HTR-8/SVneo (cell line): ENCODE measurements around the gene IGFBP5.

Experiments used
- DNase-seq: peaks from one replicate; pipeline ENCODE4 v3.0.0; 2011; ENCODE audit warnings: low spot score, mixed read lengths; ENCODE audit not compliant: insufficient read length
- FAIRE-seq: peaks from 2 replicates; lab custom pipeline; 2011; peaks lifted over from hg19 to GRCh38; lab: Jason Lieb, UNC

Gene IGFBP5

DNA sequence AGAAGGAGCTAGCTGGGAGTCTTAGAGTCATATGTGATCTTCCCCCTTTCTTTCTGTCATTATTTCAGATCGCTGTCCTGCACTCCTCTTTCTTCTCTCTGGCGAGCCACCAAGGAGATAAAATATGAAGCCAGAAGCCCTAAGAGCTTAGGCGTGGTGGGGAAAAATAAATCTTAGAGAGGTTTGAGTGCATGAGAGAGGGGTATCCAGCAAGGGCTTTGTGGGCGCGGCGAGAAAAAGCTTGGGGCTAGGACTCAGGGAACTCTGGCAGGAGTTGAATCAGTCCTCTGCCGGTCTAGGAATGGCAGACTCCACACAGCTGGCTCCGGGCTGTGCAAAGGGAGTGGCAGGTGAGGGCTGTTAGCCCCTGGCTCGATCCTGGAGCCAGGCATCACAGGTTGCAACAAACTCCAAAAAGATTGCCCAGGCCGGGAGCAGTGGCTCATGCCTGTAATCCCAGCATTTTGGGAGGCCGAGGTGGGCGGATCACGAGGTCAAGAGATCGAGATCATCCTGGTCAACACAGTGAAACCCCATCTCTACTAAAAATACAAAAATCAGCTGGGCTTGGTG lies 20.1 kb upstream of the IGFBP5 start:
- DNase-seq (no peak), FAIRE-seq (no peak)

DNA sequence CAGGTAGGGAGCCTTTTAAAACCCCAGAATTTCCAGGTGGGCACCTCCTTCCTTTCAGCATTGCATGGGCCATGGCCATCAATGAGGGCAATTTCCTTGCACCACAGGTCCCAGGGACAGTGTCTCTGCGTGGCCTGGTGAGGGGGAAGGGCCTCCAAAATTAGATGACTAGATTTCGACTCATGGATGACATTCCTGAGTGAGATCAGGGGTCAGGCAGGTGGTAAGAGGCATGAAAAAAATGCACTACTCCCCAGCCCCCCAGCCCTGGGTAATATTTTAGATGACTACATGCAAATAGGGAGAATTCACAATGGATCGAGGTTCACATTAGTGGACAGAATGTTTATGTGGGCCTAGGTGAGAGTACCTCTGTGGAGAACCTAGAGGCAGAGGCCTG lies 19.0 kb upstream of the IGFBP5 start:
- DNase-seq: no peak
- FAIRE-seq: no peak

DNA sequence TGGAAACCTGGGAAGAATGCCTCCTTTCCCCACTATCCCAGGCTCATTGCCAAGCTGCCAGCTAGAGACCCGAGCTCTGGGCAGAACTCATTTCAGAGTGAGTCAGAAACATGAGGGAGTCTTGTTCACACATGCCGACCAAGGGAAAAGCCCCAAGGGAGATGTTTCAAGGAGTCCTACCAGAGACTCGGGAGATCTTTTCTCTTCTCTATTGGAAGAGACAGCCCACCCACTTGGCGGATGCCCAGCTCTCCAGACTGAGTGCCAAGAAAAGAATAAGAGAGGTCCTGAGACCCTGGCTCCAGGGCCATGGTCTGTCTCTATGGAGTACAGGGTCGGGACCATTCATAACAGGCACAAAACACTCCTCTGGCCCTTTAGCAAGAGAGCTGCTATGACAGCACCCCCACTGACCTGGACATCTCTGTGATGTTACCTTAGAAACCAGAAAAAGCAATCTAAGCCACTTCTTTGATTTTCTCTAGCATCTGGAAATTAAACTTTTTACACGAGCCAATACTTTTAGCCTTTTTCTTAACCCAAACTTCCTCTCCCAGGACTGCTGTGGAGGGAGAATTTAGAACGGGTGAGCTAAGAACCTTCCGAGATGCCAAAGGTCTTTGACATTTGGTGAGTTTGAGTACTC lies 18.5 kb upstream of the IGFBP5 start:
- DNase-seq (peak; percentile 79), FAIRE-seq (peak; percentile 4)

DNA sequence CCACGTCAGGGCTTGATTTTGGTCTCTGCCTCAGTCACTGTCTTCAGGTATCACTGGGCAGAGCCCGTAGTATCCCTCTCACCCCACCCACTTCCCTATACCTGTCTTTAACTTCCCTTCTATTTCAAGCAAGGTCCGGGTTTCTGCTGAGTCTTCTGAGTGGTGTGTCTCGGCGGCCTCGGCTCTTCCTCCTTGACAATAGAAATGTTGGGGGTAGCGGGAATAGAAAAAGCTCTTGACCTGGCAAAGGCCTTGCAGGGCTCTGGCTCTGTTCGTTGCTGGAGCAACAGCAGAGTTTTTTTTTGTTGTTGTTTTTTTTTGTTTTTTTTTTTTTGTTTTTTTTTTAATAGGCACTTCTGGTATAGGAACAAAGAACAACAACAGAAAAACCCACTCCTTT lies 16.0 kb upstream of the IGFBP5 start:
- DNase-seq: no peak
- FAIRE-seq: no peak

GRCh38 chr2:216710551-216711301 lies 15.4 kb upstream of the IGFBP5 start:
- no peak for FAIRE-seq
- no peak for DNase-seq

- no peak for DNase-seq
- FAIRE-seq: no peak
These were observed 7.4 kb upstream of the IGFBP5 start for GRCh38 chr2:216702756-216703155.

DNA sequence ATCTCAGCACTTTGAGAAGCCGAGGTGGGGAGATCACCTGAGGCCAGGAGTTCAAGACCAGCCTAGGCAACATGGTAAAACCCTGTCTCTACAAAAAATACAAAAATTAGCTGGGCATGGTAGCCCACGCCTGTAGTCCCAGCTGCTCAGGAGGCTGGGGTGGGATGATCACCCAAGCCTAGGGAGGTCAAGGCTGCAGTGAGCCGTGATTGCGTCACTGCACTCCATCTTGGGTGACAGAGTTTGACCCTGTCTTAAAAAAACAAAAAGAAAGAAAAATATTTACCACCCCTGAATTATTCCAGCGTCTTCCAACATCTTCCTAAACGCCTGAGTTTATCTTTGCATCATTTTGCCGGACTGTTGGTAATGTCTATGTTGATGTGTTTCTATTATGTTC lies 6.2 kb upstream of the IGFBP5 start:
- DNase-seq (no peak), FAIRE-seq (no peak)

DNA sequence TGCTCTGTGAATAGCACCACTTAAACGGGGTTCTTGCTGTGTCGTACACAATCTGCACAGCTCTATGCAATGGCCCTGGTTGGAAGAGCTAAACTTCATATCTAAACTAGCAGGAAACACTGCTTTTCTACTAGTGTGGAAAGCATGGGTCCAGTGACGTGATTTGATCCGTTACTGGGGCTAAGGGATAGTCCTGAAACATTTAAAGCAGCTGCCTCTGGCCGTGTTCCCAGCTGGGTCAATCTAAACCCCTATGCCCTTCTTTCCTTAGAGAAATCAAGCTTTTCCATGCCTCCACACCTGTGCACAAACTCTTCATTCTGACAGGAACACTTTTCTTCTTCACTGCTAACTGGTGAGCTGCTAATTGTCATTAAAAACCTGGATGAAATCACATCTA lies 5.4 kb upstream of the IGFBP5 start:
- DNase-seq: no peak
- no peak for FAIRE-seq

- FAIRE-seq (no peak), DNase-seq (no peak)
These were observed 4.8 kb upstream of the IGFBP5 start for GRCh38 chr2:216700088-216700567.

GRCh38 chr2:216698895-216699294 lies 3.5 kb upstream of the IGFBP5 start:
- peak; percentile 64 for DNase-seq

GRCh38 chr2:216698293-216698692 lies 2.9 kb upstream of the IGFBP5 start:
- no peak for FAIRE-seq

More at GRCh38 chr2:216698895-216699294, 3.5 kb upstream of the IGFBP5 start:
- FAIRE-seq: peak; percentile 95

GRCh38 chr2:216696751-216697560 lies 1.6 kb upstream of the IGFBP5 start:
- FAIRE-seq (peak; percentile 62), DNase-seq (no peak)

More at GRCh38 chr2:216698293-216698692, 2.9 kb upstream of the IGFBP5 start:
- DNase-seq: no peak

DNA sequence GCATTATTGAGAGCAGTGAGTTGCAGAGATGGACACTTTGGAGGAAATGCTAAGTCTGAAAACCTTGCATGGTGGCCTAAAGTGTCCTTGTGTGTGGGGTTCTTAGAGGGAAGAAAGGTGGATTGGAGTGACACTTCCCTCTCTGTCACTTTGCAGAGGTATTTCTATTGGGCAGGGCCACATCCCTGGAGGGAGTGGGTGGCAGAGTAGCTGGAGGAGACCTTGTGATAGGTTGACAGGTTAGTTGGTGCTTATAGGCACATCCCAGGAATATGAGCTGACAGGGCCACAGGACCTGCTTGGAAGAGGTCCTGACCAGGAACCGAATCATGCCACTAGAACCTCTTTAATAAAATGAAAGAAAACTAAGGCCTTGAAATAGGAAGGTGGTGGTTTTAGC lies 972 bp upstream of the IGFBP5 start:
- FAIRE-seq: no peak

DNA sequence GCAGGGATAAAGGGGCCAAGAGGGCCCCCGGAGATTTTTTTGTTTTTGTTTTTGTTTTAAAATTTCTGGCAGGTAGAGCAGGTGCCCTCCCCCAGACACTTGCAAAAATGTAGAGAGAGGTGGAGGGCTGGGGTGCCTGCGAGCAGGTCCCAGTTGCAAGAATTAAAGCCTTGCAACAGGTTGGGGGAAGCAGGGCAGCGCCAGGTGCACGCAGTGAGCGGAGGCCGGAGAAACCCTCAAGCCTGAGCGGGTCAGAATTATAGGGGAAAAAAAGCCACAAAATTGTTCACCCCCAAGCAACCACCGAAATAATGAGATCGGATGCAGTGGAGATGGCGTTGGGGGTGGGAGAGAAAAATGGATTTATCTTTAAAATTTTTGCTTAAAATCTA lies 527 bp downstream of the IGFBP5 start:
- no peak for DNase-seq
- no peak for FAIRE-seq

More for the DNA sequence above, 972 bp upstream of the IGFBP5 start:
- DNase-seq: no peak

DNA sequence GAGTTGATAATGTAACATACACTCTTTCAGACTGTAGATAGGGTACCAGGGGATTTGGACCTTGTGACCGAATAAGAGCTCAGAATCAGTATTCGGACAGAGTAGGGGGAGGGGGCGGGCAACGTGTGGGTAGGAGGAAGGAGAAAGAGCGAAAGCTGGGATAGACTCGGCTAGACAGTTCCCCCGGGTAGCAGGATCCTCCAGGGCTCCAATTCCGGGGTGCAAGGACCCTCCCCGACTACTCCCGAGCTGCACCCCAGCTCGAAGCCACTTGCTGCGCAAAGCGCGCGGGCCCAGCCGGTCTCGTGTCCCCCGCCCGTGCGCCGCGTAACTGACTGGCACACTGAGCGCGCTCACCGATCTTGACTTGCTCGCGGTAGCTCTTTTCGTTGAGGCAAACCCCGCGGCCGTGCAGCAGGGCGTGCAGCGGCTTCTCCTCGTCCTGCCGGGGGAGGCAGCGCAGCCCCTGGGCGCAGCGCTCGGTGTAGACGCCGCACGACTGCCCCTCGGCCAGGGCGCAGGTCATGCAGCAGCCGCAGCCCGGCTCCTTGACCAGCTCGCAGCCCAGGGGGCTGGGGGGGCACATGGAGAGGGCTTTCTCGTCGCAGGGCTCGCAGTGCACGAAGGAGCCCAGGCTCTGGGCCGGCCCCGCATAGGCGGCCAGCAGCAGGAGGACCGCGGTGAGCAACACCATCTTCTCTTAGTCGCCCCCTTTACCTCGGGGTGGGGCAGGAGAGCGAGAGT lies 1.1 kb downstream of the IGFBP5 start:
- peak; percentile 4 for FAIRE-seq
- DNase-seq: no peak

DNA sequence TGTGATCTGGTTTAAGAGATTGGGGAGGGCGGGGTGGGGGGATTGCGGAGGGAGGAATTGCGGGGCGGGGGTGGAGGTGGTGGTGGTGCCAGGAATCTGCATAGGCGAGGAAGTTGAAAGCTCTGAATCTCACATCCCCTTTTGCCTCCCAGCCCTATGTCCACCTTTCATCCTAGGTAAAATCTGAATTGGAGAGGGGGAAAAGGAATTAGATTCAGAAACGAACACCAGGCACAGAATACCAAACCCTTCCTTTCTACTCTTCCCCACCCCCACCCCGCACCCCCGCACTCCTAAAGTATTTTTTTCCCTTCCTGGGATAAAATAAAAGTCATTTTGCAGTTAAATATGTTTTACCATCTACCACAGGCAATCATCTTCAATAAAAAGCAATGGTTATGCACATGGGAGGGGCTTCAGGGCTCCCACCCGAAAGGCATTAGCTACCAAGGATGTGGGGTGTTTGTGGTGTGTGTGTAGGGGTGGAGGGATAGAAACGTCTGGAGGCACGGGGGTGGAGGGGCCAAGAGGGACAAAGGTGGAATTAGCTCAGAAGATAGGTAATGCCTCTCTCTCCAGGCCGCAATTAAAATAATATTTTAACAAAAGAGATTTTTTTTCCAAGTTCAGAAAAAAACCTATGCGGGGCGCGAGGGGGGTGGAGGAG lies 1.8 kb downstream of the IGFBP5 start:
- DNase-seq (no peak), FAIRE-seq (no peak)

GRCh38 chr2:216692636-216693413 lies 2.5 kb downstream of the IGFBP5 start:
- DNase-seq (peak; percentile 83), FAIRE-seq (no peak)
